ENCODE measurements around the gene XRCC4. TPM values are rescaled to one million over a fixed set of nuclear protein-coding genes. Genes with fewer than 3 reads are reported as not detected.

Gene XRCC4
- total RNA-seq, 3 donors from 2014 or later = 6.4 to 8.3 (median 8.1) TPM

- Histone ChIP-seq H3K9me3 (no peaks in the 10 kb centered on the region), H3K4me1 (ENCODE audit: low read depth) (no peaks in the 10 kb centered on the region), H3K4me3 (no peak overlapping the region), H3K36me3 (ENCODE audit: low read depth) (no peaks in the 10 kb centered on the region)
- no peak for TF ChIP-seq CTCF (IDR thresholded peaks at IDR 0.05)
- intact Hi-C loops (cut with DNase I, micrococcal nuclease) = no loop called here
- ATAC-seq (no peak), DNase-seq (no peak)
These were observed 300.0 kb downstream of the XRCC4 start for GRCh38 chr5:83377131-83377865.

GRCh38 chr5:83378624-83379289 lies 301.4 kb downstream of the XRCC4 start:
- ATAC-seq (no peak), DNase-seq (no peak)
- no peak for TF ChIP-seq CTCF (IDR thresholded peaks at IDR 0.05)
- Histone ChIP-seq H3K9me3 (no peaks in the 10 kb centered on the region), H3K4me1 (ENCODE audit: low read depth) (no peaks in the 10 kb centered on the region), H3K4me3 (no peak overlapping the region), H3K36me3 (ENCODE audit: low read depth) (no peaks in the 10 kb centered on the region)
- intact Hi-C loops (cut with DNase I, micrococcal nuclease) = no loop called here

- no peaks in the 10 kb centered on the region for H3K4me1 ChIP-seq (ENCODE audit: low read depth)
- DNase-seq (no peak), ATAC-seq (no peak)
- intact Hi-C loops (cut with DNase I, micrococcal nuclease) = no loop called here
- no peaks in the 10 kb centered on the region for H3K9me3 ChIP-seq
- no peak for TF ChIP-seq CTCF (IDR thresholded peaks at IDR 0.05)
- H3K36me3 ChIP-seq (ENCODE audit: low read depth) = no peaks in the 10 kb centered on the region
- H3K4me3 ChIP-seq = no peak overlapping the region
These were observed 308.5 kb downstream of the XRCC4 start for GRCh38 chr5:83385812-83386211.

GRCh38 chr5:83387041-83387440 lies 309.7 kb downstream of the XRCC4 start:
- no peaks in the 10 kb centered on the region for H3K36me3 ChIP-seq (ENCODE audit: low read depth)
- no peak for TF ChIP-seq CTCF (IDR thresholded peaks at IDR 0.05)
- DNase-seq (no peak), ATAC-seq (no peak)
- no peak overlapping the region for H3K4me3 ChIP-seq
- no peaks in the 10 kb centered on the region for H3K4me1 ChIP-seq (ENCODE audit: low read depth)
- no peaks in the 10 kb centered on the region for H3K9me3 ChIP-seq
- intact Hi-C loops (cut with DNase I, micrococcal nuclease) = no loop called here

- no peak for ATAC-seq
- Histone ChIP-seq H3K9me3 (no peaks in the 10 kb centered on the region), H3K4me3 (no peak overlapping the region), H3K4me1 (ENCODE audit: low read depth) (no peaks in the 10 kb centered on the region), H3K36me3 (ENCODE audit: low read depth) (no peaks in the 10 kb centered on the region)
- TF ChIP-seq CTCF (IDR thresholded peaks at IDR 0.05) = no peak
- intact Hi-C loops (cut with DNase I, micrococcal nuclease) = no loop called here
- no peak for DNase-seq
These were observed 311.3 kb downstream of the XRCC4 start for GRCh38 chr5:83388608-83389007.

Measured in mucosa of descending colon (tissue), 3 donors.